Left renal pelvis (tissue), 4 donors: Measurements from ENCODE around the gene CD99. TPM values are rescaled to one million over a fixed set of nuclear protein-coding genes. Genes with fewer than 3 reads are reported as not detected.
"Not testable (repeated sequence)": the region's sequence is repeated elsewhere in the genome, so short reads cannot be mapped to it uniquely, and the experiment has no call there.

Experiments
- DNase-seq, 4 donors: peaks; one replicate each; pipeline ENCODE4 v3.0.0-alpha.2; 2013; ENCODE audit warnings: low read depth in 4 of 4, low spot score in 3 of 4
- polyA plus RNA-seq, 4 donors: library from polyadenylated mRNA; unstranded; fragments of 120-200 nt; gene quantifications; one replicate each; pipeline ENCODE4 v1.2.1, GENCODE V29; 2013; ENCODE audit not compliant: insufficient read length in 4 of 4

CD99 gene
- polyA plus RNA-seq, 4 donors, result 207 to 462 (median 253) TPM

- no peak for DNase-seq
Measured at GRCh38 chrX:2718821-2719220, 27.7 kb downstream of the CD99 start.

GRCh38 chrX:2719774-2720447 lies 28.8 kb downstream of the CD99 start:
- DNase-seq, result no peak

GRCh38 chrX:2723286-2723879 lies 32.3 kb downstream of the CD99 start:
- DNase-seq, result no peak

GRCh38 chrX:2727264-2727663 lies 36.2 kb downstream of the CD99 start:
- not testable (repeated sequence) for DNase-seq

GRCh38 chrX:2732076-2732475 lies 41.0 kb downstream of the CD99 start:
- DNase-seq, result no peak

GRCh38 chrX:2732649-2733048 lies 41.6 kb downstream of the CD99 start:
- no peak for DNase-seq

- DNase-seq, result no peak
Measured at GRCh38 chrX:2733286-2733685, 42.2 kb downstream of the CD99 start.

- no peak for DNase-seq
Measured at GRCh38 chrX:2735270-2735669, 44.2 kb downstream of the CD99 start.

- DNase-seq, result no peak
Measured at GRCh38 chrX:2740672-2741071, 49.6 kb downstream of the CD99 start.

DNA sequence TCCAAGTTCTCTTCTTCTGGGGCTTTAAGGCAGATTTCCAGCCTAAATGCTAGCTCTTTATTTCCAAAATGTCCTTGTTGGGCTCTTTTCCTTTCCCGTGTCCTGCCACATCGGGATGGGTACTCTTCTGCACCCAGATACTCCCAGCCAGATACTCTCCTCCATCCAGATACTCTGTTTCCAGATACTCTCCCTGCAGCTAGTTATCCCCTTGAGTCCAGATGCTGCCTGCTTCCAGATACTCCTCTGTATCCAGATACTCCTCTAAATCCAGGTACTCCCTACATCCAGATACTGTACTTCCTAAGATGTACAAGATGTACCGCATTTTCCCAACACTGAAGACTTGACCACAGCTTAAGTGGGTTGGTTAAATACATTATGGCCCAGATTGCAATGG lies 50.3 kb downstream of the CD99 start:
- no peak for DNase-seq

DNA sequence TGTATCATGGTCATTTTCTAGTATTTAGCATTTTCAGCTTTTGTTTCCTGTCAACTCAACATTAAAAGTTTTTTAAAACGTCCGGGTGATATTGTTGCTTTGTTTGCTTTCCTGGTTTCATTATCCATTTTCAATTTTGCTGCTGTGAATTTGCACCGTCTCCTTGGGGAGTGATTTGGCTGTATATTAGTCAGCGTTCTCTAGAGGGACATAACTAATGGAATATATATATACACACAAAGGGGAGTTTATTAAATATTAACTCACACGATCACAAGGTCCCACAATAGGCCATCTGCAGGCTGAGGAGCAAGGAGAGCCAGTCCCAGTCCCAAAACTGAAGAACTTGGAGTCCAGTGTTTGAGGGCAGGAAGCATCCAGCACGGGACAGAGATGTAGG lies 55.2 kb downstream of the CD99 start:
- not testable (repeated sequence) for DNase-seq

DNA sequence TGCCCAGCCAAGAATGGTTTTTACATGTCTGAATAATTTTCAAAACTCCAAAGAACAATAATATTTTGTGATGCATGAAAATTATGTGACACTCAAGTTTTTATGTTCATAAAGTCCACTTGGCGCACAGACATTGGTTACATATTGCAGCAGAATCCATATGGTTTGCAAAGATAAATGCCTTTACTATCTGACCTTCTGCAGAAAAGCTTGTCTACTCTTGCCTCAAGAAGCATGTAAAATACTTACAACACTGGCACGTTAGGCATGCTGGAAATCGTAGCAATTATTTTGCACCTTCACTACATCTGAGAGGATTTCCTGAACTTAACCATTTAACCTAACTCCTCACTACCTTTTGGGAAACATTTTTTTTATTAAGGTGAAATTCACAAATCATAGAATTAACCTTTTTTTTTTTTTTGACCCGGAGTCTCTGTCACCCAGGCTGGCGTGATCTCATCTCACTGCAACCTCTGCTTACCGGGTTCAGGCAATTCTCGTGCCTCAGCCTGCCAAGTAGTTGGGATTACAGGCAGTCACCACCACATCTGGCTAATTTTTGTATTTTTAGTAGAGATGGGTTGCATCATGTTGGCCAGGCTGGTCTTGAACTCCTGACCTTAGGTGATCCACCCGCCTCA lies 57.2 kb downstream of the CD99 start:
- DNase-seq, result no peak

- no peak for DNase-seq
Measured at GRCh38 chrX:2748815-2749188, 57.7 kb downstream of the CD99 start.

- DNase-seq, result no peak
Measured at GRCh38 chrX:2751291-2751690, 60.2 kb downstream of the CD99 start.

DNA sequence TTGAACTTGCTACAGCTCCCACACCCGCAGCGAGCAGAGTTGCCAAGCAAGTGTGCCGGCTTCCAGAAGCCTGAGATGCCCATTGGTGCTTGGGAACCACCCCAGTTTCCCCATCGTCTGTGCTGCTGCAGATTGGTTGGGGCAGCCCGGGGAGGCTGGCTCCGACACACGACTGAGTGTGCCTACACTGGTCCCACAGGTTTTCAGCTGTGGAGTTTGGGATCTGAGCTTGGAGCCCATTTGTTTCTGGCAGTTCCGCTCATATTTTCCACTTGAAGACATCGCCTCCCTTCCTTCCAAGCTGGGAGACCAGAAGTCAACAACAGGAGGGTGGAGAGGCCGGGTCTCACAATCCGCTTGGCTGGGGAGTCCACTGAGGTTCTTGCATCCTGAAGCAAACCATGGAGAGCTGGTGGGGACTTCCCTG lies 60.8 kb downstream of the CD99 start, which contains the start of gene XG:
Gene XG (plus strand): TSS at position 167 of the 427 bp plus-strand sequence. CDS start 235 bp downstream, at position 402.
- not testable (repeated sequence) for DNase-seq

DNA sequence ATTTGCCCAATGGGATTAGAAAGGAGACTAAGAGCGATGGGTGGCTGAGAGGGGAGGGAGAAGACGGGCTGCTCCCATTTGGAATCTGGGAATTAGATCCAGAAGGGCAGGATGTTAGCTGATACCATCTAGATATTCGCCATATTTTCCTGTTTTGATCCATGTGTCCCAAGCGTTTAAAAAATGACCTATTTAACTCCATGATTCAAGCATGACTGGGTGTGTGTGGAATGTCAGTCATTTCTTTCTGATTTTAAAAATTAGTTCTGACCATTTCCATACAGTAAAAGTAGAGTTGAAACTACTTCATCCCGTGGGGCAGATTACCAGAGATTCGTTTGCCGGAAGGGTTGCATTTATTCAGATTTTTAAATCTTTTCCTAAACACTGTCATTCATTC lies 61.3 kb downstream of the CD99 start:
- not testable (repeated sequence) for DNase-seq

GRCh38 chrX:2755163-2755715 lies 64.1 kb downstream of the CD99 start:
- DNase-seq, result not testable (repeated sequence)

GRCh38 chrX:2756548-2756947 lies 65.5 kb downstream of the CD99 start:
- DNase-seq, result no peak

DNA sequence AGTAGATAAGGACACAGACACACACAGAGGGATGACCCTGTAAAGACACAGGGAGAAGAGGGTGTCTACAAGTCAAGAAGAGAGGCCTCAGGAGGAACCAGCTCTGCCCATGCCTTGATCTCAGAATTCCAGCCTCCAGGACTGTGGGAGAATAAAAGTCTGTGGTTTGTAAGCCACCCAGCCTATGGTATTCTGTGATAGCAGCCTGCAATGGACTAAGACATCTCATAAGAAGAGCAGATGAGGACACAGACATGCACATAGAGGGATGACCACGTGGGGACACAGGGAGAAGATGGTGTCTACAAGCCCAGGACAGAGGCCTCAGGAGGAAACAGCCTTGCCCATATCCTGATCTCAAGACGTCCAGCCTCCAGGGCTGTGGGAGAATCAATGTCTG lies 70.2 kb downstream of the CD99 start:
- DNase-seq, result no peak

GRCh38 chrX:2762671-2763070 lies 71.6 kb downstream of the CD99 start:
- not testable (repeated sequence) for DNase-seq

DNA sequence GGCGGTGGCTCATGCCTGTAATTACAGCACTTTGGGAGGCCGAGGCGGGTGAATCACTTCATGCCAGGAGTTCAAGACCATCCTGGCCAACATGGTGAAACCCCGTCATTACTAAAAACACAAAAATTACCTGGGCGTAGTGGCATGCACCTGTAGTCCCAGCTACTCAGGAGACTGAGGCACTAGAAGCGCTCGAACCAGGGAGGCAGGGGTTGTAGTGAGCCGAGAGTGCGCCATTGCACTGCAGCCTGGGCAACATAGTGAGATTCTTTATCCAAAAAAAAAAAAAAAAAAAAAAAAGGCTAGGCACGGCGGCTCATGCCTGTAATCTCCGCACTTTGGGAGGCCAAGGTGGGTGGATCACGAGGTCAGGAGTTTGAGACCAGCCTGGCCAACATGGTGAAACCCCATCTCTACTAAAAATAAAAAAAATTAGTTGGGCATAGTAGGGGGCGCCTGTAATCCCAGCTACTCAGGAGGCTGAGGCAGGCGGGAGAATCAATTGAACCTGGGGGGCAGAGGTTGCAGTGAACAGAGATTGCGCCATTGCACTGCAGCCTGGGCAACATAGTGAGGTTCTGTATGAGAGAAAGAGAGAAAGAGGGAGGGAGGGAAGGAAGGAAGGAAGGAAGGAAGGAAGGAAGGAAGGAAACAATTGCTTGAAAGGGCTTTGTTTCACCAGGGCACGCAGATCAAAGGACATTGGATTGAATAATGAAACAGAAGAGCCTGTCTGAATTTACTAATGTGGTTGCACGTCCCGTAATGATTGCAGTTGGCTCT lies 73.9 kb downstream of the CD99 start:
- DNase-seq, result not testable (repeated sequence)
